ENCODE results near the gene CASQ1.

Gene CASQ1

GRCh38 chr1:160168609-160169369 is 21.6 kb upstream of the CASQ1 start:
- DNase-seq, result peak in 3 of 58 donors; percentile 10 to 16 (median 10)

GRCh38 chr1:160169553-160170399 is 20.6 kb upstream of the CASQ1 start:
- no peak for DNase-seq

- no peak for DNase-seq
Observed at GRCh38 chr1:160171354-160171753, 19.0 kb upstream of the CASQ1 start.

GRCh38 chr1:160171980-160172379 is 18.4 kb upstream of the CASQ1 start:
- no peak for DNase-seq

GRCh38 chr1:160177231-160177630 is 13.1 kb upstream of the CASQ1 start:
- no peak for DNase-seq

GRCh38 chr1:160177667-160178066 is 12.7 kb upstream of the CASQ1 start:
- DNase-seq, result no peak

GRCh38 chr1:160178731-160179130 is 11.6 kb upstream of the CASQ1 start:
- no peak for DNase-seq

GRCh38 chr1:160179336-160179735 is 11.0 kb upstream of the CASQ1 start:
- no peak for DNase-seq

- DNase-seq, result no peak
Observed at GRCh38 chr1:160186246-160186645, 4.1 kb upstream of the CASQ1 start.

- DNase-seq, result no peak
Observed at GRCh38 chr1:160186729-160187128, 3.6 kb upstream of the CASQ1 start.

GRCh38 chr1:160187407-160187806 is 3.0 kb upstream of the CASQ1 start:
- no peak for DNase-seq

- no peak for DNase-seq
Observed at GRCh38 chr1:160188341-160188740, 2.0 kb upstream of the CASQ1 start.

GRCh38 chr1:160191756-160192155 is 1.4 kb downstream of the CASQ1 start:
- no peak for DNase-seq

- DNase-seq, result no peak
Observed at GRCh38 chr1:160192234-160192633, 1.9 kb downstream of the CASQ1 start.

- DNase-seq, result peak in 57 of 58 donors; percentile 19 to 93 (median 75)
Observed at GRCh38 chr1:160193091-160193819, 2.9 kb downstream of the CASQ1 start.

- no peak for DNase-seq
Observed at GRCh38 chr1:160193832-160194736, 3.7 kb downstream of the CASQ1 start.

GRCh38 chr1:160194737-160195059 is 4.3 kb downstream of the CASQ1 start:
- DNase-seq, result no peak

GRCh38 chr1:160196143-160196542 is 5.8 kb downstream of the CASQ1 start:
- no peak for DNase-seq

GRCh38 chr1:160197231-160197630 is 6.9 kb downstream of the CASQ1 start:
- DNase-seq, result peak in 20 of 58 donors; percentile 5 to 45 (median 20)

GRCh38 chr1:160200786-160201185 is 10.4 kb downstream of the CASQ1 start:
- no peak for DNase-seq
